ENCODE data around the gene CEACAM6. TPM values are rescaled to one million over a fixed set of nuclear protein-coding genes. Genes with fewer than 3 reads are reported as not detected.
"Not testable (repeated sequence)": the region's sequence is repeated elsewhere in the genome, so short reads cannot be mapped to it uniquely, and the experiment has no call there.

Gene CEACAM6
- total RNA-seq (ENCODE audit: low replicate concordance): 29.8 and 76.1 TPM in 2 replicates
- long read RNA-seq, transcript CEACAM6-201 (6 exons, 2,700 nt): major isoform, 94 of 133 reads
- long read RNA-seq, partial matches to known transcripts: 25 of 133 reads
- long read RNA-seq, other reads (novel, unspliced or antisense): 14 of 133 reads

- H3K27me3 Mint-ChIP-seq: peaks cover 19% of the 10 kb centered on the region
- H3K9me3 Mint-ChIP-seq: no peaks in the 10 kb centered on the region
- H3K27ac Mint-ChIP-seq: peak within 1 kb of the TSS; percentile 7
- H3K36me3 Mint-ChIP-seq: no peaks in the 10 kb centered on the region
- TF ChIP-seq, protein P1, sequence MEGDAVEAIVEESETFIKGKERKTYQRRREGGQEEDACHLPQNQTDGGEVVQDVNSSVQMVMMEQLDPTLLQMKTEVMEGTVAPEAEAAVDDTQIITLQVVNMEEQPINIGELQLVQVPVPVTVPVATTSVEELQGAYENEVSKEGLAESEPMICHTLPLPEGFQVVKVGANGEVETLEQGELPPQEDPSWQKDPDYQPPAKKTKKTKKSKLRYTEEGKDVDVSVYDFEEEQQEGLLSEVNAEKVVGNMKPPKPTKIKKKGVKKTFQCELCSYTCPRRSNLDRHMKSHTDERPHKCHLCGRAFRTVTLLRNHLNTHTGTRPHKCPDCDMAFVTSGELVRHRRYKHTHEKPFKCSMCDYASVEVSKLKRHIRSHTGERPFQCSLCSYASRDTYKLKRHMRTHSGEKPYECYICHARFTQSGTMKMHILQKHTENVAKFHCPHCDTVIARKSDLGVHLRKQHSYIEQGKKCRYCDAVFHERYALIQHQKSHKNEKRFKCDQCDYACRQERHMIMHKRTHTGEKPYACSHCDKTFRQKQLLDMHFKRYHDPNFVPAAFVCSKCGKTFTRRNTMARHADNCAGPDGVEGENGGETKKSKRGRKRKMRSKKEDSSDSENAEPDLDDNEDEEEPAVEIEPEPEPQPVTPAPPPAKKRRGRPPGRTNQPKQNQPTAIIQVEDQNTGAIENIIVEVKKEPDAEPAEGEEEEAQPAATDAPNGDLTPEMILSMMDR (conservative IDR thresholded peaks at IDR 0.05): no peak
- H3K4me3 Mint-ChIP-seq: peak within 1 kb of the TSS; percentile 77
- DNase-seq (ENCODE audit: extremely low spot score, unreplicated experiment): no peak
- H3K4me1 Mint-ChIP-seq (ENCODE audit: unreplicated experiment): no peaks in the 10 kb centered on the region
Measured at GRCh38 chr19:41755328-41755913, at the start of gene CEACAM6. CEACAM6 (plus strand) TSS chr19:41755530; CDS start chr19:41755639, 109 bp downstream.

GRCh38 chr19:41706741-41707501 is 48.4 kb upstream of the CEACAM6 start:
- no peak overlapping the region for H3K27ac Mint-ChIP-seq
- TF ChIP-seq, protein P1 (conservative IDR thresholded peaks at IDR 0.05): peak; percentile 27
- no peaks in the 10 kb centered on the region for H3K9me3 Mint-ChIP-seq
- H3K4me1 Mint-ChIP-seq (ENCODE audit: unreplicated experiment): no peaks in the 10 kb centered on the region
- no peaks in the 10 kb centered on the region for H3K27me3 Mint-ChIP-seq
- H3K4me3 Mint-ChIP-seq: no peak overlapping the region
- H3K36me3 Mint-ChIP-seq: no peaks in the 10 kb centered on the region
- DNase-seq (ENCODE audit: extremely low spot score, unreplicated experiment): peak; percentile 66

- TF ChIP-seq, protein P1 (conservative IDR thresholded peaks at IDR 0.05): no peak
- Mint-ChIP-seq H3K4me1 (ENCODE audit: unreplicated experiment) (no peaks in the 10 kb centered on the region), H3K9me3 (no peaks in the 10 kb centered on the region), H3K27ac (no peak overlapping the region), H3K27me3 (no peaks in the 10 kb centered on the region), H3K36me3 (no peaks in the 10 kb centered on the region), H3K4me3 (no peak overlapping the region)
- DNase-seq (ENCODE audit: extremely low spot score, unreplicated experiment): peak; percentile 48
Measured at GRCh38 chr19:41707502-41707812, 47.9 kb upstream of the CEACAM6 start.

- Mint-ChIP-seq H3K9me3 (no peaks in the 10 kb centered on the region), H3K4me3 (no peak overlapping the region), H3K4me1 (ENCODE audit: unreplicated experiment) (no peaks in the 10 kb centered on the region), H3K27ac (no peak overlapping the region), H3K36me3 (no peaks in the 10 kb centered on the region), H3K27me3 (no peaks in the 10 kb centered on the region)
- TF ChIP-seq, protein P1 (conservative IDR thresholded peaks at IDR 0.05): no peak
- peak; percentile 40 for DNase-seq (ENCODE audit: extremely low spot score, unreplicated experiment)
Measured at GRCh38 chr19:41707871-41708371, 47.4 kb upstream of the CEACAM6 start.

DNA sequence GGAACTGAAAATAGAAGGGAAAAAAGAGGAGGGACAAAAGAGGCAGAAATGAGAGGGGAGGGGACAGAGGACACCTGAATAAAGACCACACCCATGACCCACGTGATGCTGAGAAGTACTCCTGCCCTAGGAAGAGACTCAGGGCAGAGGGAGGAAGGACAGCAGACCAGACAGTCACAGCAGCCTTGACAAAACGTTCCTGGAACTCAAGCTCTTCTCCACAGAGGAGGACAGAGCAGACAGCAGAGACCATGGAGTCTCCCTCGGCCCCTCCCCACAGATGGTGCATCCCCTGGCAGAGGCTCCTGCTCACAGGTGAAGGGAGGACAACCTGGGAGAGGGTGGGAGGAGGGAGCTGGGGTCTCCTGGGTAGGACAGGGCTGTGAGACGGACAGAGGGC is 46.8 kb upstream of the CEACAM6 start, which contains the start of gene CEACAM5:
CEACAM5 (plus strand) TSS at position 146 of the 400 bp plus-strand sequence; CDS start at position 252, 106 bp downstream.
- Mint-ChIP-seq H3K36me3 (no peaks in the 10 kb centered on the region), H3K4me3 (no peak within 1 kb of the TSS), H3K27ac (no peak within 1 kb of the TSS), H3K9me3 (no peaks in the 10 kb centered on the region), H3K27me3 (no peaks in the 10 kb centered on the region), H3K4me1 (ENCODE audit: unreplicated experiment) (no peaks in the 10 kb centered on the region)
- peak; percentile 13 for DNase-seq (ENCODE audit: extremely low spot score, unreplicated experiment)
- TF ChIP-seq, protein P1 (conservative IDR thresholded peaks at IDR 0.05): no peak

- H3K27me3 Mint-ChIP-seq; H3K4me3 Mint-ChIP-seq; H3K9me3 Mint-ChIP-seq; H3K27ac Mint-ChIP-seq; H3K36me3 Mint-ChIP-seq; H3K4me1 Mint-ChIP-seq (ENCODE audit: unreplicated experiment): not testable (repeated sequence)
- DNase-seq (ENCODE audit: extremely low spot score, unreplicated experiment): peak; percentile 10
Measured at GRCh38 chr19:41709516-41709915, 45.8 kb upstream of the CEACAM6 start.

Measured in type B pancreatic cell (in vitro differentiated cells).